Uterus (tissue), 4 donors: ENCODE results near the gene TRPC4AP. TPM values are rescaled to one million over a fixed set of nuclear protein-coding genes. Genes with fewer than 3 reads are reported as not detected.
A peak's percentile ranks its signal among the peaks of the same experiment; 100 is the strongest.

ENCODE experiments used
- DNase-seq, 2 donors: peaks; one replicate each; pipeline ENCODE4 v3.0.0-alpha.2; 2019 to 2020
- H3K27ac ChIP-seq, 2 donors: fragments of 200-600 bp; sonication (generic); 1 replicate in 1 of 2; 2 replicates in 1 of 2; pipeline ENCODE4 v1.5.1; 2016 to 2018
- H3K27me3 ChIP-seq, 2 donors: fragments of 200-600 bp; sonication (generic); one replicate each; pipeline ENCODE4 v1.5.1; 2018 to 2019; ENCODE audit warnings: control low read depth in 1 of 2
- H3K36me3 ChIP-seq, 2 donors: fragments of 200-600 bp; sonication (generic); one replicate each; pipeline ENCODE4 v1.5.1; 2019; ENCODE audit warnings: control low read depth in 1 of 2
- H3K4me1 ChIP-seq, 2 donors: fragments of 200-600 bp; sonication (generic); one replicate each; pipeline ENCODE4 v1.5.1; 2018 to 2019; ENCODE audit warnings: control low read depth in 1 of 2
- H3K4me3 ChIP-seq, 2 donors: fragments of 200-600 bp; sonication (generic); 1 replicate in 1 of 2; 2 replicates in 1 of 2; pipeline ENCODE4 v1.5.1; 2018 to 2019; ENCODE audit warnings: mild to moderate bottlenecking in 1 of 2
- H3K9me3 ChIP-seq, 2 donors: fragments of 200-600 bp; sonication (generic); one replicate each; pipeline ENCODE4 v1.5.1; 2019; ENCODE audit warnings: control low read depth in 1 of 2
- POLR2A ChIP-seq, 2 donors: fragments of 450-650 bp; IDR thresholded peaks; one replicate each; pipeline ENCODE4 v1.6.1; 2016; ENCODE audit warnings: antibody characterized with exemption in 2 of 2, mild to moderate bottlenecking in 1 of 2, moderate library complexity in 1 of 2
- intact Hi-C: fragments of 100-400 bp; cut with DNase I; formaldehyde crosslinking; loops from one replicate; pipeline ENCODE4 v1.15.1; 2023; ENCODE audit warnings: low total_unique reads
- total RNA-seq, 4 donors: library from RNA; depleted of rRNA in 3 of 4; stranded (reverse); fragments of >200 nt in 3 of 4; gene quantifications; one replicate each; pipeline versions ENCODE4 v1.1.0 to v1.2.4, GENCODE V29; 2014 to 2023
- TF ChIP-seq, protein P1 (sequence below), 4 experiments: fragments of 200-600 bp in 2 of 4; fragments of 450-650 bp in 2 of 4; sonication (generic) in 2 of 4; IDR thresholded peaks; one replicate each; pipeline ENCODE4 v1.5.1; 2016 to 2019; ENCODE audit warnings: antibody characterized with exemption in 4 of 4, mild to moderate bottlenecking in 2 of 4, moderate library complexity in 1 of 4
- donor health status: DM: yes; HTN: yes; CAD: no.

Gene TRPC4AP
- total RNA-seq, 4 donors from 2014 or later: 20.0 to 77.5 (median 49.6) TPM

GRCh38 chr20:34997131-34997561 lies 95.5 kb downstream of the TRPC4AP start:
- Histone ChIP-seq H3K27ac (no peak overlapping the region), H3K4me1 (no peaks in the 10 kb centered on the region), H3K36me3 (no peaks in the 10 kb centered on the region), H3K27me3 (no peaks in the 10 kb centered on the region), H3K9me3 (no peaks in the 10 kb centered on the region), H3K4me3 (no peak overlapping the region)
- intact Hi-C loops: no loop called here
- DNase-seq: peak; percentile 20 to 60
- no peak for TF ChIP-seq POLR2A (IDR thresholded peaks at IDR 0.05)
- TF ChIP-seq, protein P1, sequence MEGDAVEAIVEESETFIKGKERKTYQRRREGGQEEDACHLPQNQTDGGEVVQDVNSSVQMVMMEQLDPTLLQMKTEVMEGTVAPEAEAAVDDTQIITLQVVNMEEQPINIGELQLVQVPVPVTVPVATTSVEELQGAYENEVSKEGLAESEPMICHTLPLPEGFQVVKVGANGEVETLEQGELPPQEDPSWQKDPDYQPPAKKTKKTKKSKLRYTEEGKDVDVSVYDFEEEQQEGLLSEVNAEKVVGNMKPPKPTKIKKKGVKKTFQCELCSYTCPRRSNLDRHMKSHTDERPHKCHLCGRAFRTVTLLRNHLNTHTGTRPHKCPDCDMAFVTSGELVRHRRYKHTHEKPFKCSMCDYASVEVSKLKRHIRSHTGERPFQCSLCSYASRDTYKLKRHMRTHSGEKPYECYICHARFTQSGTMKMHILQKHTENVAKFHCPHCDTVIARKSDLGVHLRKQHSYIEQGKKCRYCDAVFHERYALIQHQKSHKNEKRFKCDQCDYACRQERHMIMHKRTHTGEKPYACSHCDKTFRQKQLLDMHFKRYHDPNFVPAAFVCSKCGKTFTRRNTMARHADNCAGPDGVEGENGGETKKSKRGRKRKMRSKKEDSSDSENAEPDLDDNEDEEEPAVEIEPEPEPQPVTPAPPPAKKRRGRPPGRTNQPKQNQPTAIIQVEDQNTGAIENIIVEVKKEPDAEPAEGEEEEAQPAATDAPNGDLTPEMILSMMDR (IDR thresholded peaks at IDR 0.05): peak in 2 of 4 experiments; percentile 6

DNA sequence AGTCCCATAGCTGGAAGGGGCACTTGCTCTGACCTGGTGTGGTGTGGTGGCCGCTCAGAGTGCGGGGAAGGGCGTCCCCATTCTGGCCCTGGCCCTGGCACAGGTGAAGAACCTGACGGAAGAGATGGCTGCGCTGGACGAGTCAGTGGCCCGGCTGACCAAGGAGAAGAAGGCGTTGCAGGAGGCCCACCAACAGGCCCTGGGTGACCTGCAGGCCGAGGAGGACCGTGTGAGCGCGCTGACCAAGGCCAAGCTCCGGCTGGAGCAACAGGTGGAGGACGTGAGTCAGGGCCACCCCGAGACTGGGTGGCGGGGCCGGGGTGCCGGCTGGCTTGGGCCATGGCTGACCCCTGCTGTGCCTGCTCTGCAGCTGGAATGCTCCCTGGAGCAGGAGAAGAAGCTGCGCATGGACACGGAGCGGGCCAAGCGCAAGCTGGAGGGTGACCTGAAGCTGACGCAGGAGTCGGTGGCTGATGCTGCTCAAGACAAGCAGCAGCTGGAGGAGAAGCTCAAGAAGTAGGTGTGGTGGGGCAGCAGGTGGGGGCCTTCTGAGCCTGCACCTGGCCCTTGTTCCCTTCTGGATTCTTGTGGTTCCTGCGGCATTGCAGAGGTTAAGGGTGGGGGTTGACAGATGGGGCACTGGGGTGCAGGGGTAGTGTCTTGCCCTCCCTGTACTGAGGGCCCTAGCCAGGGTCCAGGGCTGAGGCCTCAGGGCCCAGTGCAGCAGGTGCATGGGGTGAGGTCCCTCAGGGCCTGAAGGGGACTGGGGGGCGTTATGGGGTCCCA lies 96.2 kb downstream of the TRPC4AP start:
- no peak for DNase-seq
- Histone ChIP-seq H3K36me3 (no peaks in the 10 kb centered on the region), H3K4me1 (no peaks in the 10 kb centered on the region), H3K4me3 (no peak overlapping the region), H3K27ac (no peak overlapping the region), H3K9me3 (no peaks in the 10 kb centered on the region), H3K27me3 (no peaks in the 10 kb centered on the region)
- no peak for TF ChIP-seq POLR2A (IDR thresholded peaks at IDR 0.05)
- TF ChIP-seq, protein P1 (IDR thresholded peaks at IDR 0.05): no peak
- intact Hi-C loops: no loop called here

DNA sequence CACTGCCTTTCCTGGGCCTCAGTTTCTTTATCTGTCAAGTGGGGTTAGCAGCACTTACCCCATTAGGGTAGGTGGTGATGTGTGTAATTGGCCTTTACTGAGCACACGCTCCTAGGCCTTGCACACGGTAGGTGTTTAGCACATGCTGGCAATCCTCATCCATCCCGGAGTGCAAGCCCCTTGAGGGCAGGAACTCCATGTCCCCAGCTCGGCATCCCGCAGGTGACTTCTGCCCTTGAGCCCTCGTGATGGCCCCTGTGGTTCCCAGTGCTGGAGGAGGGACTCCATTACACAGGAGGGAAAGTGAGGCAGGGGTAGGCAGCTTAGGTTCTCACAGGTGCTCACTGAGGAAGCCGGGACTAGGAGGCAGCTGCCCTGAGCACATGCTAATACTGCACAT lies 96.9 kb downstream of the TRPC4AP start:
- no peak overlapping the region for H3K27ac ChIP-seq
- H3K4me3 ChIP-seq: no peak overlapping the region
- TF ChIP-seq POLR2A (IDR thresholded peaks at IDR 0.05): no peak
- TF ChIP-seq, protein P1 (IDR thresholded peaks at IDR 0.05): no peak
- intact Hi-C loops: no loop called here
- H3K4me1 ChIP-seq: no peaks in the 10 kb centered on the region
- no peak for DNase-seq
- no peaks in the 10 kb centered on the region for H3K36me3 ChIP-seq
- H3K9me3 ChIP-seq: no peaks in the 10 kb centered on the region
- no peaks in the 10 kb centered on the region for H3K27me3 ChIP-seq

DNA sequence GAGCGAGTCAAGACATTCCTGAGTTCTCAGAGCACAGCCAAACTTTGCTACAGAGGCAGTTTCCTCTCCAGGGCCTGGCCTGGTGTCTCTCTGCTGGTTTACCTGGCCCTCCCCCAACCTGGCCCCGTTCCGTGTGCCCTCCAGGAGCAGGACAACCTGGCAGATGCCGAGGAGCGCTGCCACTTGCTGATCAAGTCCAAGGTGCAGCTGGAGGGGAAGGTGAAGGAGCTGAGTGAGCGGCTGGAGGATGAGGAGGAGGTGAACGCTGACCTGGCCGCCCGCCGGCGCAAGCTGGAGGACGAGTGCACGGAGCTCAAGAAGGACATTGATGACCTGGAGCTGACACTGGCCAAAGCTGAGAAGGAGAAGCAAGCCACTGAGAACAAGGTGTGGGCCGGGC lies 97.4 kb downstream of the TRPC4AP start:
- intact Hi-C loops: no loop called here
- Histone ChIP-seq H3K4me3 (no peak overlapping the region), H3K4me1 (no peaks in the 10 kb centered on the region), H3K9me3 (no peaks in the 10 kb centered on the region), H3K27me3 (no peaks in the 10 kb centered on the region), H3K27ac (no peak overlapping the region), H3K36me3 (no peaks in the 10 kb centered on the region)
- TF ChIP-seq, protein P1 (IDR thresholded peaks at IDR 0.05): no peak
- TF ChIP-seq POLR2A (IDR thresholded peaks at IDR 0.05): no peak
- no peak for DNase-seq

DNA sequence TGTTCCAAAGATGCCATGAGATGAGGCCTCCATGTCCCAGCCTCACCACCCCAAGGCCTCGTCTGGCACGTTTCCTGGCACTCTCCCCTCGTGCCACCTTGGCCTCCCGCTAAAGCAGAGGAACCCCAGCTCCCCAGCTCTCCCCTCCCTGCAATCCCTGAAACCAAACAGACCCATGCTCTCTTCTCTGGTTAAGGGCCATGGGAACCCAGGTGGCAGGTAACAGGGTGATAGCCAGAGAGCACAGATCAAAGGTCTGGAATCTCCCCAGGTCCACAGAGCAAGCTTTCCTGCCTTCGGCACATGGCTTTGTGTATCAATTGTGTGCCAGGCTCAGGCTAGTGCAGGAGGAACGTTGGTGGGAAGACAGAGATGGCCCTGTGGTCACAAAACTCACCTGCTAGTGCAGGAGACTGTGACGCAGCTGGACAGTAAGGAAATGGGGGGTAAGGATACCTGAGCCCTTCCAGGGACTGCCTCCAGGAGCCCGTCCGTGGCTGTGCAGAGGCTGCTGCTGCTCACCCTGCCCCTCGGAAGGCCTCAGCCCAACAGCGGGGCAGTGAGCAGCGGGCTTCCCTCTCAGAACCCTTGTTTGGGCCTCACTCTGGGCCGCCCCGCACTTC lies 98.0 kb downstream of the TRPC4AP start:
- TF ChIP-seq POLR2A (IDR thresholded peaks at IDR 0.05): no peak
- TF ChIP-seq, protein P1 (IDR thresholded peaks at IDR 0.05): no peak
- H3K4me1 ChIP-seq: no peaks in the 10 kb centered on the region
- intact Hi-C loops: no loop called here
- no peak for DNase-seq
- no peak overlapping the region for H3K27ac ChIP-seq
- H3K9me3 ChIP-seq: no peaks in the 10 kb centered on the region
- H3K27me3 ChIP-seq: no peaks in the 10 kb centered on the region
- H3K4me3 ChIP-seq: no peak overlapping the region
- no peaks in the 10 kb centered on the region for H3K36me3 ChIP-seq
